HG03175 (cell line): ENCODE measurements around the gene GNL3.

Experiments
- ATAC-seq: cut with Tn5 transposase; IDR thresholded peaks from one replicate; pipeline ENCODE4 v1.9.1; 2021; ENCODE audit warnings: mild to moderate bottlenecking, moderate library complexity; ENCODE audit not compliant: unreplicated experiment

The GNL3 gene

DNA sequence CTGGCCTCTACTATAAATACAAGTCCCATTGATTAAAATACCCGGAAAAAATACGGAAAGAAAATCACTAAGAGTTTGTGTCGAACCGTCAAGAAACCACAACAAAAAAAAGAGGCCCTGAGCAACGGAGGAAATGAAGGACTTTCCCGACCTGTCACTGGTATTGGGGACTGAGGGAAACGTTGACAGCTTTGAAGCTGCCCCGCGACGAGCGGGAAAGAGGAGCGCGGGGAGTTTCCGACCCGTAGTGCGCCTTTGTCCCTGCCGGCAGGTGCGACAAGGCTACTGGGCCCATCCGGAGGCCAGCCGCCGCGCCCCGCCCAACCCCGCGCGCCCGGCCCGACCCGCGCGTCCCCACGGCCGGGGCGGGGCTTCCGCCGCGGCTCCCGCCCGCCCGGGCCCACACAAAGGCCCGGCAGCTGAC lies 535 bp upstream of the GNL3 start:
- ATAC-seq, result peak; percentile 80

DNA sequence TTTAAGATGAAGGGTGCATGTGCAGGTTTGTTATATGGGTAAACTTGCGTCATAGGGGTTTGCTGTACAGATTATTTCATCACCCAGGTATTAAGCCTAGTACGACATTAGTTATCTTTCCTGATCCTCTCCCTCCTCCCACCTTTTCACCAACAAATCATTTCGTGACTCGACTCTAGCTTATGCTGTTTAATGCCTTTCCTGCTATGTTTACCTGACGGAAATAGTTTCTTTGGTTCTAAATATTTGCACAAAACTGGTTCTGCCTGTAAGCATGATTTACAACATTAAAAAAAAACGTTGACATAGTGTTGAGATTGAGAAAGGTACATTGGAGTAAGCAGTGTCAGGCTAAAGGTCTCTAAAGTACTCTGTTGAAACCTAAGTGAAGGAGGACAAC lies 2.4 kb downstream of the GNL3 start:
- ATAC-seq, result no peak

DNA sequence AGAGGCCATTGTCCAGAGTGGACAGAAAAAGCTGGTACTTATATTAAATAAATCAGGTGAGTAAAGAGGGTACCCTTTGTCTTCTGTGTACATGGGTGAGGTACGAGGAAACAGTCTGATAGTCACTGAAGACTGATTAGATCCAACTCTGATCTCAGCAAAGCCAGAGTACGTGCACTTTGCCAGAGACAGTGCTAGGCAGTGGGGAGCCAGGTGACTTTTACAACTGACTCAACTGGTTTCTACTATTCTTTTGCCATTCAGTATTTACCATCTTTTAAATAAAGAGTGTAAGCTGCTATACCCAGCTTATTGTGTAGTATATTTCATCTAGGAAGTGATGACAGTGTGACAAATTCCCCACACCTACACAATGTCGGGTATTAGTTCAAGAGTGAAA lies 3.3 kb downstream of the GNL3 start:
- no peak for ATAC-seq

DNA sequence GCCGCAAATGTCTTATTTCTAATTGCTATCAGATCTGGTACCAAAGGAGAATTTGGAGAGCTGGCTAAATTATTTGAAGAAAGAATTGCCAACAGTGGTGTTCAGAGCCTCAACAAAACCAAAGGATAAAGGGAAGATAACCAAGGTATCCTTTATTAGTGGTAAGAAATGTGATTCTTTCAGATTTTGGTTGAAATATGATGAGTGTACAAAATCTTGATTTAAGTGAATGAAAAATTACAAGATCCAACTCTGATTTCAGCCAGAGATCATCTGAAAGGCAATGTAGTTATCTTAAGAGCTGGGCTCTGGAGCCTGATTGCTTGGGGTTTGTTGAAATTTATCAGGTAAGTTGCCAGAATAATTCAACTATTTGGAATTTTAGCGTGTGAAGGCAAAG lies 4.7 kb downstream of the GNL3 start:
- ATAC-seq, result no peak

DNA sequence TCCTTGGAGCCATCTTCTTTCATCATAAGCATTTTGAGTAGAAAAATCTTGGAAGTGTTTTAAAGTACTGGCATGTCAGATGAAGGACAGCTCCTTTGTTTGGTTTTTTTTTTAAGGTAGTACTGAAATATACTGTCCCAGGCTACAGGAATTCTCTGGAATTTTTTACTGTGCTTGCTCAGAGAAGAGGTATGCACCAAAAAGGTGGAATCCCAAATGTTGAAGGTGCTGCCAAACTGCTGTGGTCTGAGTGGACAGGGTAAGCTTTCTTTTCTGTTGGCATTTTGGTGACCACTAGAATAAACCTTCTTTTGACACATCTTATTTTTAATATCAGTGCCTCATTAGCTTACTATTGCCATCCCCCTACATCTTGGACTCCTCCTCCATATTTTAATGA lies 7.2 kb downstream of the GNL3 start:
- no peak for ATAC-seq

DNA sequence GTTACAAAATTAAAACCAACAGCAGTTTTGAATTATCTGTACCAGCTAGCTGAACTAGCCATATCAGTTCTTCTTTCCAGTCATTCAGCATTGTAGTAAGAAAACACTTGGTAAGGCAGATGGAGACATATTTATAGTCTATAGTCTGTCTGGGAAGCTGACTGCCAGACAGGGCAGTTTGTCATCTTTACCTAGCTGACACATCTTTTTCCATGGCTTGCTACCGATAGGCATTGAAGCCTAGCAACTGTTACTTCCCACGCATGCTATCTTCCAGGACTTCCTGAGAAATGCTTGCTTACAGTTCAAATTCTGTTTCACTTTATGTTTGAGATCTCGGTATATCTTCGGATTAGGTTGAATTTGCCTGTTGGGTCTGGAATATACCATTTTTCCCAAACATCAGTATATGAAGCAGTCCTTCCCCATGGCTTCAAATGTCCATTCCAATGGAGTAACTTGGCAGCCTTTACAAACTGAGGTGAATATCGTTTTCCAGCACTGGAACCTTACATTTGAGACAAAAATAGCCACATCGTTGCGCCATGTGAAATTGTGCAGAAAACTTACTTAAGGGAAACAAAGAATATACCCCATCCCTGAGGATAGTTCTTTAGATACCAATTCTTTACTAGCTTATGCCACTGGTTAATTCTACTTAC lies 8.8 kb downstream of the GNL3 start:
- ATAC-seq, result no peak

DNA sequence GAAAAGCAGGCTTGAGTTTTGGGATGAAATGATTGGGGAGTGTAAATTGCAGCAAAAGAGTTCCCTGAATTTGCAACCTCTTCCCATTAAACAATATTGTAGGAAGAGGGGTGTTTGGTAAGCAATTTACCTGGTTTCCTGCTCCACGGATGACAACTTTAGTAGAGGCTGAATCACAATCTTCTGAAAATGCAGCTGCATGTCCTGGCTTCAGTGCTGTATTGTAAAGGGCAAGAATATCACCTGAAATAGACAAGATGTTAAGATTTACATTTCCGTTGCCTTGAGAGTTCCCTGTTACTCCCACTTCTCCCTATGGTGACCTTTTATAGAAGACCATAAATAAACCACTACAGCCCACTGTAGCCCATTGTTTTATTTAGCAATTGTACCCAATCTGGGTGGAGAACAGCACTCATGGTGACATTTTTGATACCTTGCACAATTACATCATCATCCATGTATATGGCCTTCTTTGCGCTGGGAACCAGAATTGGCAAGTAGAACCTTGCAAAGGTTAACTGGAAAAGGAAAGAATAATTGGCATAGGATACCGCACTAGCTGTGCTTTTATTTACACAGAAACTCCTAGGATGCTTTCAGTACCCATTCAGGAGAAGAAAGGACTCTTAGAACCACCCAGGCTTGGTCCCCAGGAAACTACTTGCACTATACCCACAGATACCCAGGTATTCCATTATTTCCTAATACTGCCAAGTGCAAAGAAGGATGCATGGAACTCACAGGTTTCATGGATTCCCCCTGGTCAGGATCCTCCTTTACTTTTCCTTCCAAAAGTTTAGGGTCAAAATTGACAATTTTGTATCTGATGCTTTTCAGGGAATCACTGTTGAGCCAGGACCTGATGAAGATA lies 10.2 kb downstream of the GNL3 start:
- ATAC-seq, result no peak

DNA sequence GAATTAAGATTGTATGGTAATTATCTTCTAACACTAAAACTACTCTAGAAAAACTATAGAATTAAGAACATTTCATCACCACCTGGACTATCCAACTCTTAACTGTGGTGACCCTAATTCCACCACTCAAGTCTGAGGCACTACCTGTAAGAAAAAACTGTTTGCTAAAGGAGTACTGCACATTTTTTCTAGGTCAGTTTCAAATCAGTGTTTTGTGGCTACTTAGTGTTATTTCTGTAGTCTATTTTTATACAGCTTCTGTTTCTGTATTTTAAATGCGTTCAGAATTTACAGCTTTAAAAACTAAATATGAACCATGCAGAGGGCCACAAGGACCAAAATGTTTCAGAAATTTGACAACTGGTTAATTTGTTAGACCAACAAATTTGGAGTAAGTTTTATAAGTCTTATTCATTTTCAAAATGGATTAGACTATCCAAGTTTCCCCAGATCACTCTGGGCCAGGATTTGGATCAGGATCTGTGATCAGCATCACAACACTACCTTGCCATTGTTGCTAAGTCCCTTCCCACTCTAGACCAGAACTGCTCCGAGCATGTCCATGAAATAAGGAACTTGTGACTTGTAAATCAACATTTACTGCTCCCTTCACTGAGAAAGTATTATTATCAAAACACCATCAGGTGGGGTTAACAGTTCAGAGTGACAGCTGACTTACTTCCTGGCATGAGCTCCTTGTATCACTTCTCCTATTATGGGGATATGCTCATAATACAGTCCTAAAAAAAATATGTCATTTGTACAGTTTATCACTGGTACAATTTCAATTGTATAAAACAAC lies 11.2 kb downstream of the GNL3 start:
- ATAC-seq, result no peak

DNA sequence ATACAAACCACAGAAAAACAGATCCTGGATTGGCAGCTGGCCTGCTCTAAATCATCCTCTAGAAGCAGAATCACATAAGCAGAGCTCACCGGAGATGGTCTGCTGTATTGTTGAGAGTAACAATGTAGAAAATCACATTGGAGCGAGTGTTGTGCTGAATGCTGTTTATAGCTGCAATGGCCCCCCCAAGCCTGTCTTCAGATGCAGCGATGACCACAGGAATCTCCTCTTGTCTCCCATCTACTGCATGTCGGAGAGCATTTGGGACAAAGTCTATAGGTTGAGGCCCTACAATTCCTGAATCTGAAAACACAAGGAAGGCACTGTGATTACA lies 11.8 kb downstream of the GNL3 start:
- no peak for ATAC-seq

DNA sequence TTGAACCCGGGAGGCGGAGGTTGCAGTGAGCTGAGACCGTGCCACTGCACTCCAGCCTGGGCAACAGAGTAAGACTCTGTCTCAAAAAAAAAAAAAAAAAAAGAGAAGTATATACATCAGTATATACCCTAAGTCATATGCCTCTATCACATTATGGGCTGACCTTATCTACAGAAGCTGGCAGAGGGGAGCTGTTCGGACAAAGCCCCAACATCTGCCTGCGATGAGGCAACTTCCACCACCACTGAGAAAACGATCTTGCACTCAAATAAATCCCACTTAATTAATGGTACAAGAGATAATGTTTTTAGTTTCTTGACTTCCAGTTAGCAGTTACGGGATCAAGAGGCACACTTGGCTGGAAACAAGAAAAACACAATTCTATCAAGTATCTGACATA lies 17.5 kb downstream of the GNL3 start:
- ATAC-seq, result no peak

DNA sequence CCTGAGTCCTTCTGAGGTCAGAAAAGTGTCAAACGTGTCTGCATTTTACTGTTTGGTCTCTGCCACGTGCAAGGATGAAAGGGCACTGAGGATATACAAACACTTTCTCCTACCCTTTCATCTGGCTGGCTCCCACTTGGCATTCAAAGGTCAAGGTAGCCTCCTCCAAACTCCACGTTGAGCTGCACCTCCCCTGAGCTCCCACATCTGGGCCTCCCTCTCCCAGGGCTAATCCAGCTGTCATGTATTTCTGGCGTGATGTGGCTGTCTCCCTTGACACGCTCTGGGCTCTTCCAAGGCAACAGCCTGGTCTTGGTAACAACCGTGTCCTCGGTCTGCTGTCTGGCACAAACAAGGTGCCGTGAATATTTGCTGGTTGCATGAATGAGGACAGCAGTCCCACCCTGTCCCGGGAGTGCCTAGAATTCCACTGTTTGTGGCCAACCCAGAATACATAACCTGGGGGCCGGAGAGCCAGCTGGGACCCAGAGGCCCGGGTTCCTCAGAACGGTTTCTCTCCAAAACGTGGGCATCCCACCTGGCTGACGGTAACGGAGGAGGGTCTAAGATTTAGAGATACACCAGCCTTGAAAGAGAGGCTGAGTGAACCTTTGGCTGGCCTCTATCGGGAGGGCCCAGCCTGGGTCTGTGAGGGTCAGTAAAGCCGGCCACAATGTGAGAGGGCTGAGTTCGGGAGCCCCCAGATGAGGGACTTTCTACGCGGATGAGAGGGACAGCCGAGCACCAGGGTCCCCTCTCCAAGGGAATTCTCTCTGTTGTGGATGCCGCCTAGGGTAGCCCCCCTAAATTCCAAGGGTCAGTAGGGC lies 19.0 kb downstream of the GNL3 start:
- peak; percentile 4 for ATAC-seq

DNA sequence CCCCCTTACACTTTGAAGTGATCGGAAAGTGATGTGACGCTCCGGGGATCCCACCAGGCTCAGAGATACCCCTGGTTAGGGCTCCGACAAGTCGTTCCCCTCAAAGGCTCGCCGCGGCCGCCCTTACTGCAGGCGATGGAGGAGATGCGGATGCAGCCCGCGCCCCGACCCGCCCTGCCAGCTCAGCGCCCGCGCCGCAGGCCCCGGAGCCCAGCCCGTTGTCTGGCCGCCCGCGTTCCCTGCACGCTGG lies 19.5 kb downstream of the GNL3 start:
- ATAC-seq, result peak; percentile 35

DNA sequence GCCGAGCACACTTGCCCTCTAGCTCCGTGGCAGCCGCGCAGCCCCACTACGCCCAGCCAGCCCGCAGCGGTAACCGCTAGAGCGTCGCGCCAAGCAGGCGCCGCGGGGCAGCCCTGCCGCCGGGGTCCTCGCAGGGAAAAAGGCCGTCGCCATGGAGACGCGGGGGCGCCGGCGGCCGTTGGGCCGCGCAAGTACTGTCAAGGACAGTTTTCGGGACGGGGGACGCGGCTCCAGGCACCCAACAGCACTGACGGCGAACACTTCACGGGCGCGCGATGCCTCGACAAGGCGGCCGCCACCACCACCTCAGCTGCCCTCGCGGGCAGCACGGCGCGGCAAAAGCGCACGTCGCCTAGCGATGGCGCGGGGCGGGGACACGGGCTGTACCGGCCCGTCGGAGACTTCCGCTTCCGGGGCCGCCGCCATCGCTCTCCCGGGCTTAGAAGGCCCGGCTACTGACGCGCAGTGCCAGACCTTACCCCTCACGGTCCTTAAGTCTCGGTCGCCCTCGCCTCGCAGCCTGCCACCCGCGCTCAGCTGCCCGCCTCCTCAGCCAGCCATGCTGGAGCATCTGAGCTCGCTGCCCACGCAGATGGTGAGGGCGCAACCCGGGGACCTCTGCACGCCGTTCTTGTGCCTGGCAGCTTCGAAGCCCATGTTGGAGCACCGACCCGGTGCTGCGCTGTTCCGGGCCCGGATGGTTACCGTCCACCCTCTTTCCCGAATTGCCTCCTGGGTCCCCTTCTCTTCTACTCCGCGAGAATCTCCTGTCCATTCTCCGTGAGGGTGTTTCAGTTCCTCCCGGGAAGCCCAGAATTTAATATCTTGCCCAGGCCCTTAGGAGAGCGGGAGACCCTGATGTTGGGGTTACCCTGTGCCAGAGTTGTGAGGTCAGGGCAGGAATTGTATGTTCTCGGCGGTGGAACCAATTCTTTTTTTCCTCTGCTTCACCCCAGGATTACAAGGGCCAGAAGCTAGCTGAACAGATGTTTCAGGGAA lies 20.2 kb downstream of the GNL3 start, which contains the start of the genes GLT8D1 and SPCS1:
Gene GLT8D1, minus strand, starts transcription at position 104 of the 999 bp plus-strand sequence. CDS start 5,331 bp downstream, outside the sequence.
Gene SPCS1, plus strand, starts transcription at position 419 of the 999 bp plus-strand sequence. Its CDS starts 141 bp downstream, at position 560.
- ATAC-seq, result peak; percentile 87

DNA sequence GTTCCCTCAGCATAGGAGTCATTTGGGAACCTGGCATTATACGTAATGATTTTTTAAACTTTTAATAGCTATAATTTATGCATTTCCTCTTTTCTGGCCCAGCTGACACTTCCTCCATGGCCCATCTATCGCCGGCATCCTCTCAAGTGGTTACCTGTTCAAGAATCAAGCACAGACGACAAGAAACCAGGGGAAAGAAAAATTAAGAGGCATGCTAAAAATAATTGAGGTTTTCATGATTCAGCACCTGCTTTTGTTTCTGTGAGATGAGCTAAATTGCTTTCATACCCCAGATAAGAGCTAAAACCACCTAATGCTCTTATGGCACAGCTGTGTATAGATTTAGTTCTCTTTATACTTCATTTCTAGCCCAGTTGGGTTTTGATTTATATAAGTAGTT lies 21.8 kb downstream of the GNL3 start:
- no peak for ATAC-seq

DNA sequence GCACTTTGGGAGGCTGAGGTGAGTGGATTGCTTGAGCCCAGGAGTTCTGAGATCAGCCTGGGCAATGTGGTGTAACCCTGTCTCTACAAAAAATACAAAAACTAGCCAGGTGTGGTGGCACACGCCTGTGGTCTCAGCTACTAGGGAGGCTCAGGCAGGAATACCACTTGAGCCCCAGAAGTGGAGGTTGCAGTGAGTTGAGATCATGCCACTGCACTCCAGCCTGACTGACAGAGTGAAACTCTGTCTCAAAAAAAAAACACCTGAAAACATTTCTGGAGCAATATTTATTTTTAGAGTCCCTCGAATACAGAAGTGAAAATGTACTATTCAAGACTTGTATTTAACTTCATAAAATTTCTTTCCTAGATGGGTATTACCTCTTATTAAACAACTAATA lies 24.7 kb downstream of the GNL3 start:
- ATAC-seq, result no peak

DNA sequence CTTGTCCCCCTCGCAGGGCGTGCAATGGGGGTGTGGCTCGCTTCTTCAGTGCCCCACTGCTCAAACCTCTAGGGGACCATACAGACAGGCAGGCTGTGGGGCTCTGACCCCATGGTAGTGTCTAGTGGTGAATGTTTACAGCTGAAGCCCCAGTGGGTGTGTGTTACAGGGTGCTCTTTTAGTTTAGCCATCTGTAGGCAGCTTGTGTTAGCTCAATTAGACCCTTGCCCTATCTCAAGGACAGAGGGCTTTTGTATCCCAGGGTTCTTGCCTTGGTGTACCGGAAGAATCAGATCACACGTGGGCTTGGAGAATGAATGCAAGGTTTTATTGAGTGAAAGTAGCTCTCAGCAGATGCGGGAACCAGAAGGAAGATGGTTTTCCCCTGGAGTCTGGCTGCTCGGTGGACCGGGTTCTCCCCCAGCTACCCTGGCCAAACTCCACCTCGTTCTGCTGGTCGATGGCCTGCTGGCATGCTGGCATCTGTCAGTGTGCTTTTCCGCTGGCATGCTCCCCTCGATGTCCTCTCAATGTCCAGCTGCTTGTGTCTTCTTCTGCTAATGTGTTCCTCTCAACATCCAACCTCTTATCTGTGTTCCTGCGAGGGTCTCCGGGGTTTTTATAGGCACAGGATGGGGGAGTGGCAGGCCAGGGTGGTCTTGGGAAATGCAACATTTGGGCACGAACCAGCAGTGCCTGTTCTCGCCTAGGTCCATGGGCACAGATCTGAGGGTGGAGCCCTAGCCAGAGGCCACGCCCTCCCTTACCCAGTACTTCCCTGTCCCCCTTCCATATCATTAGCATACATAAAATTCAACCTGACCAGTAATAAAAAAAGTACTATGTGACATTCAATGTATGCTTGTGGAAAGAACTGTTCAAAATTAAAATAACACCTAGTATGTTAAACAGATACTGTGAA lies 26.7 kb downstream of the GNL3 start:
- no peak for ATAC-seq

DNA sequence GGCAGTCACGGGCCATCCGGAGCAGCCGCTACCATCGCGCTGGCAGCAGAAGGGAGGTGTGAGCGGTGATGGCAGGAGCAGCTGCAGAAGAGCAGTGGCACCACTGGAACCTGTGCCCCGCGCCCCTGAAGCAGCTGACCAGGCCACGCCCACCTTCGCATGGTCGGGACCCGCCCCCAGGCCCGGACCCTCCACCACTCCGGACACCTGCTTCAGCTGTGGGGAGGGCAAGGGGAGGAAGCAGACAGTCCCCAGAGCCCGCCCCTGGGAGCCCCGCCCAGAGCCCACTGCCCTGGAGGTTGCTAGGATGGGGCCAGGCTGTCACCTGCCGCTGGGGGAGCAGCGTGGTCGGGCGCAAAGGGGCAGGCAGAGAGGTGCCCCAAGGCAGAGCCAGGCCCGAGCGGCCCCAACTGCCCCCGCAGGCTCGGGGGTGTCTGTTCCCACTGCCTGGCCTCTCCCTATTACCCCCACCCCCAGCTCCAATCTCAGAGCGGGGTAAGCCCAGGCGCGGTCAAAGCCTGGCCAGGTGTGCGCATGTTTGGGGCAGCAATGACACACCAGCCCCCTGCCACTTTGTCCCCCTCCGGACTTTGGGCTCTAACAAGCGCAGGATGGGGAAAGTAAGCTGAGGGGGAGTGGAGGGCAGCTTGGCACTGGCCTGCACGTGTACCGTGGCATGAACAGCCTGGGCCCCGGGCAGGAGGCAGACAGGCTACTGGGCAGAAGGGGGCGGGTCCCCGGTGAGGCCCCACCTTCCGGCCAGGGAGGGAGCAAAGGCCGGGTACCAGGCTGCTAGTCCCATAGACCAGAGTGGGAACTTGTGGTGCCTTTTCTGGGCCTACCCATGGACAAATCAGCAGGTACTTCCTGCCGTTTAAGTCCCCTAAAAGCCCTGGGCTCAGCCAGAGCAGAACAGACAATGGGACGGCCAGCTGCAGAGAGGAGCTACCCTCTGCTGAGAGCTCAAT lies 28.8 kb downstream of the GNL3 start:
- no peak for ATAC-seq
